SIG-M5 (cell line): ENCODE data around the gene SYDE2.
"Not testable (repeated sequence)": the region's sequence is repeated elsewhere in the genome, so short reads cannot be mapped to it uniquely, and the experiment has no call there.

Experiments used
- DNase-seq: peaks from one replicate; lab custom pipeline; 2025; lab: John Stamatoyannopoulos, UW

Gene SYDE2

DNA sequence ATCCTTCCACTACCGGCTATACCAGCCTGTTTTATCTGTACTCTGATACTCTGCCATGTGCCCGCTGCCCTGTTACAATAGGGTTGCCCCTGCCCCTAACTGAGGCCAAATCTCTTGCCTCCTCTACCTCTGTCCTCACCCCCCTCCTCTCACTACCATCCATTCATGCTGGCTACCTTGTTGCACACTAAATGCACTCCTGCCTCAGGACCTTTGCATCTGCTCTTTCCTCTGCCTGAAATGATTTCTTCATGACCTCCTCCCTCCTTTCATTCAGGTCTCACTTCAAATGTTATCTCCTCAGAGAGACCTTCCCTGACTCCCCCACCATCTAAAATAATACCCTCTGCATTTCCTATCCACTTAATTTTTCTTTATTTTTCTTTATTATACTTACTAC, 7.7 kb upstream of the SYDE2 start:
- DNase-seq = no peak

DNA sequence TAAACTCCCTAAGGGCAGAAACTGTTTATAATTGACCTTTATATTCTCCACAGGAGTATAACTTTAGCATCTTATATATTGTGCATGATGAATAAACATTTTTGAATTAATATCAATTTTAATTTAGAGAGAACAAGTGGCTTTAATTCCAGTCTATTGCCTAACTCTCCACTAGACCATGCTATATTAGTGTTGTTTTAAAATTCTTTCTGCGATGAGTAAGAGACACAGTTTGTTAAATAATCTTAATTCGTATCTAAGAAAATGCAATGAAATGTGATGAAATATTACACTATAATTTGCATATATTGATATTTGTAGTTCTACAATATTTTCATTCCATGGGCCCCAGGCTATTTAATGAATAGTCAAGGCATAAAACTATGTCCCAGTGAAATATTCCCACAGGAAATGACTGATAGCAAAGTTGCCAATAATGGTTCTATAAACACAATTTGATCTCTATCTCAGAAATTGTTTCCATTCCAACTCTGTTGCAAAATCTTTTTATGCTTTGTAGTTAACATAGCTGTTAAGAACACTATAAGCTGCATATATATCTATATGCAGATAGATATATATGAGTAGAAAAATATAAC, 2.9 kb upstream of the SYDE2 start:
- DNase-seq = no peak

DNA sequence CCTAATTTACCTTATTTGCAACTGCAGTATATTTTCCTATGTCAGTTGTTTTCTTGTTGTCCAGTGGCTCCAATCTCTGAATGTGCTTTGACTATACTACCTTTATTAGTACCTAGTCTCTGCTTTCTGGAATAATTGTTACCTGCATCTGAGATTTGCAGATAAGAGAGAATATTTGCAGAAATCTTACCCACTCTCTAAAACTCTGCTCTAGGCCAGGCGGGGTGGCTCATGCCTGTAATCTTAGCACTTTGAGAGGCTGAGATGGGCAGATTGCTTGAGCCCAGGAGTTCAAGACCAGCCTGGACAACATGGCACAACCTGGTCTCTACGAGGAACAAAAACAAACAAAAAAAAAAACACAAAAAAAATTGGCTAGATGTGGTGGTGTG, 2.0 kb upstream of the SYDE2 start:
- no peak for DNase-seq

DNA sequence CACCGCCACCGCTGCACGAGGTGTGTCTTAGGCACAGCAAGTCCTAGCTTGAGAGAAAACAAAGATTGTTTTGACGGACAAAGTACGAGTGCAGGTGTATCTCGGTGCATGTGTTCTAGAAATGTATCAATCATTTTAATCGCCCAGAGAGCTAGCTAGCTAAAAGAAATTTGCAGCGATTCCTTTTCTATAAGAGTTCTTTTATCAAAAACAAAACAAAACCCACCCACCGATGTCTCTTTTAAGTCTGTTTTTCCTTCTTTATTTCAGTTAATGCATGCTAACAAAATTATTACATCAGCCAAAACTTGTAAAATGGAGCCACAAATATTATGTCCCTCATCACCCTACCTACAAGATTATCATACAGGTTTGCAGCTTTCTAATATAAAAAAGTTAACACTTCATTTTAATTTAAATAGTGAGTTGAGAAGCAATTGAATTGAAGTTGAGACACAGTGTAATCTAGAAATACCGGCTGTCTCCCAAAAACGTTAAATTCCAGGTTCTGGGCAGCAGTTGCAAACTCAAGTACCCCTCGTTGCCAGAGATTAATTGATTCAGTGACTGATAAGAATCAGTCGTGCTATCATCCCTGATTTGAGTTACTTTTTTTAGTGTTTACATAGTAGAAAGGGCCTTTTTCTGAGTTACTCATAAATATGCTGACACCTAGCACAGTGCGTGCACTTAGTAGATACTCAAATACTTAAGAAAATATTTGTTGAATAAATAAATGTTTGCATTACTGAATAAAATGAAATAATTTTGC, 1.5 kb upstream of the SYDE2 start:
- DNase-seq = no peak

DNA sequence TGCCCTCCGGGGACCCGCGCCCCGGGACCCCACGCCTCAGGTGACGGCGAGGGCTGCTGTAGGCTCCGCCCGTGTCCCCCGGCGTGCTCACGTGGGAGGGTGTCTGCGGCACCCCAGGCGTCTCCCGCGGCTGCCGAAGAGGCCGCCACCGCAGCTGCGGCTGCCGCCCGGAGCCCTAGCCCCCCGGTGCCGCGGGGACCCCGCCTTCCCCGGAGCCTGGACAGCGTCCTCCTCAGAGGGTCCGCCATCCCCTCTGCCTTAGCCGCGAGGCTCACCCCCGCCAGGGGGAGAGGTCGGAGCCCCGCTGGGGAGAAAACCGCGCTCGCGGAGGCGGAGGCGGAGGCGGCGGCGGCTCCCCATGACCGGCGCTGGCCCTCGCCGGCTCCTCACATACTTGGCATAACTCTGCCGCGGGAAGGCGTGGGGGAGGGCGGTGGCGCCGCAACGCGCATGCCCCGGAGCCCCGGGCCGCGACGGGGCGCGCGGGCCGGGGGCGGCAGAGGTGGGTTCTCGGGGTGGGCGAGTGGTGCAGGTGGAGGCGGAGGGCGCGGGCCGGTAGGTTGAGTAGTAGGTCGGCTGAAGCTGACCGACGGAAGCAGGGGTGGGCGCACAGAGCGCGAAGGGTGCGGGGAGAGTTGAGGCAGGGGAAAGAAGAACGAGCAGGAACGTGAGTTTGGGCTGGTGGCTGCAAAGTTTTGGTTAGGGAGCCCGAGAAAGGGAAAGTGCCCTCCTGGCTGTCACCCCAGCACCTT, 700 bp upstream of the SYDE2 start:
- DNase-seq = no peak

DNA sequence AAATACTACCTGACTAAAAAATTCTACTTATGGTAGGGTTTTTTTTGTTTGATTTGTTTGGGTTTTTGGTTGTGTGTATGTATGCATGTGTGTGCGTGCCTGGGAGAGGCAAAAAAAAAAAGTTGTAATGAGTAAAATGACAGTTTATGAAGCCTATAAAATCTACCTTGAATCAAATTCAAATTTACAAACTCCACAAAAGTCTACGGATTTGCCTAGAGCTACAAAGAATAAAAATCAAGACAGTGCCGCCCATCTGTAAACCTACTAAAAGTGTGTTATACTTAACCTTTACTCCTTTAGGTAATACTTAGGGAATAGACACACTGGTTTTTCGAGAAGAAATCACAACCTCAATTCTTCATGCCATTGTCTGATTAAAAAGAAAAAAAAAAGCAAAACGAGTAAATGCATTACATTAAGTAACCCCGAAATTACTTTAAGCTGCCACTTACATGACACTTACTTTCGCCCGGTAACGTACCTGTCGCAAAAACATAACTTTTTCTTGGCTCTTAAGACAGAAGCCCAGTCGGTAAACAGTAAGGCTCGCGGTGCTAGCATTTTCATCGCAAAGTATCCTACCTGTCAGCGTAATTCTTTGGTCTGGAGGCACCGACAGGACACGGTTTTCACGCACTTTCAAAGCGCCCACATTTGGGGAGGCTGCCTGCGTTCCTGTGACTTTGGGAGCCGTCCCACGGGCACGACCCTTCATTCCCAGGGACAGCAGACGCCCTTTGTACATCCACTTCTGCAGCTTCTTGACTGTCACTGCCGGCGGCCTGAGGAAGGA, 951 bp downstream of the SYDE2 start:
- no peak for DNase-seq

DNA sequence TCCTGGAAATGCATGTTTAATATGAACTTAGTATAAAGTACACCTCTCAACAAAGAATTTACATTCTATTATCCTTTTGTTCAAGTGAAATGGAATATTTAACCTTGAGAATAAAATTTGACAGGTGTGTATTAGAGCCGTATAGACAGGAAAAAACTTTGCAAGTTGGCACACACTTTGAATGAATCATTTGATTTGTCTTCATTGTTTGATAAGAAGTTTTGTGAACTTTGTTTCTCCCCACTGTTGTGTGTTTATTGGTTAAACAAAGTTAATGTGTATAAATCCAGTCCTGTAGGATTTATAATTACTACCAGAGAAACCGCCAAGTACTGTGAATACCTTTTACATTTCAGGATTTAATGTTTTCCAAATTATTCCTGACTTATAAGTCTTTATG, 2.0 kb downstream of the SYDE2 start:
- DNase-seq = no peak

DNA sequence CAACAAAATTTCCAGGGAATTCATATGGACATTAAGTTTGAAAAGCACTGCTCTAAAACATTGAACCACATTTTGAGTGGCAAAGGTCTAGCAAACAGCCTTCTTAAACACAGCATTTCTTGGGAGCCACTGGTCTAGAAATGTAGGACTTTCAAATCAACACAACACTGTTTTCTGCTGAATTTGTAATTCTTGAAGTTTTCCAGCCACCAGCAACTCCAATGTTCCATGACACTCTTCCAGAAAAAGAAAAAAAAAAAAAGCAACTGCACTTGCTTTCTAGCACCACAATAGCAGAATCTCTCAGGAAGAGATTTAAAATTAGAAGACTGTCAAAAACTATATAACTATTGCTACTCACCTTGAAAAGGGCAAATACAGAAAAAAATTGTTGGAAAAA, 4.5 kb downstream of the SYDE2 start:
- DNase-seq = no peak

DNA sequence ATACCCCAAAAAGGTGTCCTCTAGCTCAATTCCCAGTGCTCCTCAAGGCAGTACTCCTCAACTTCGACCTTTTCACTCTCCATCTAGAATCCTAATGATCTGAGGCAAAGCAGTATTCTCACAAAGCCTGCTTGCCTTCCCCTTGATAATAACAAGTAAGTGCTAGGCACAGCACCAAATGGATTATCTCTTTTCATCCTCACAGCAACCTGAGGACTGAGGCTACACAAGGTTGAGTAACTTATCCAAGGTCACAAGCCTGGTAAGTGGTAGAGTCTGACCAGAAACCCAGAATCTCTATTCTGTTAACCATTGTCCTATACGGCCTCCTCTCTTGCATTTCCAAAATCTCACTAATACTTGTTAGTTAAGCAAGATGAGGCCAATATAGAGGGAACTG, 5.1 kb downstream of the SYDE2 start:
- DNase-seq = no peak

DNA sequence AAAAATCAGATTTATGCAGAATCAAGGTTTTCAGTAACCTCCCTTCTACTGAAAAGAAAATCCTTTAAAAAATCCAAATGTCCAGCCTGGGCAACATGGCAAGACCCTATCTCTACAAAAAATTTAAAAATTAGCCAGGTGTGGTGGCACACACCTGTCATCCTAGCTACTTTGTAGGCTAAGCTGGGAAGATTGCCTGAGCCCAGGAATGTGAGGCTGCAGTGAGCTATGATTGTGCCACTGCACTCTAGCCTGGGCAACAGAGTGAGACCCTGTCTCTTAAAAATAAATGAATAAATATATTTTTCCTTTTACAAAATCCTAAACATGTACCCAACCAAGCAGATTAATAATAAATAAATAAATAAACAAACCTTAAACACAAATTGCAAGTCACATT, 8.7 kb downstream of the SYDE2 start:
- DNase-seq = not testable (repeated sequence)

DNA sequence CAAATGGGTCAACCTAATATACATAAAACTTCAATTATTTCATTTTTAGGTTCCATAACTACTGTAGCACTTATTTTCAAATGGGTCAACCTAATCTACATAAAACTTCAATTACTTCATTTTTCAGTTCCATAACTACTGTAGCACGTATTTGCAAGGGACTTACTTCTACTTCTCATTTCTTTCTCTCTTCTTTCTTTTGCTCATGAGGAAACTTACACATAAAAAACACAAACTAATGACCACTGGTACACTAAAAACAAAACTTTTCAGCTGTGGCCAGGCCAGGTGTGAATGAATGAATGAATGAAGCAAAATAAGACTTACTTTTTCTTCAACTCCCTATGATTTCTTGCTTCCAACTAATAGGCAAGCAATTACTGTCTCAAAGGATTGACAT, 11.7 kb downstream of the SYDE2 start:
- no peak for DNase-seq

DNA sequence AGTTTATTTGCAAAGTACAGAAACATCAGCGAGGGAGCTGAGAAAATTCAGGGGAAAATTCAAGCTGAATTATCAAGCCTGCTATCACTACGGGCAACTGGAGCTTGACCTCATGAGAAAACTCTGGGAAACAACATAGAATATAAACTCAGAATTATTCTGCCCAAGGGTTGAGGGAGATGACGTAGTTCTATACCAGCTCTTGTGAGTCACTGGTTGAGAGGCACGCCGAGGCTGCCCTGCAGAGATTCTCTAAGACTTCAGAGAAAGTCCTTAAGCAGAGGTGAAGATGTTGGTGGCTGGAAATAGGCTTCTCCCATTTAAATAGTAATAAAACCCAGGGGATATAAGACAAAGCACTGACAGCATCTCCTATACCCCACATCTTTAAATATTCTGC, 12.3 kb downstream of the SYDE2 start:
- no peak for DNase-seq

DNA sequence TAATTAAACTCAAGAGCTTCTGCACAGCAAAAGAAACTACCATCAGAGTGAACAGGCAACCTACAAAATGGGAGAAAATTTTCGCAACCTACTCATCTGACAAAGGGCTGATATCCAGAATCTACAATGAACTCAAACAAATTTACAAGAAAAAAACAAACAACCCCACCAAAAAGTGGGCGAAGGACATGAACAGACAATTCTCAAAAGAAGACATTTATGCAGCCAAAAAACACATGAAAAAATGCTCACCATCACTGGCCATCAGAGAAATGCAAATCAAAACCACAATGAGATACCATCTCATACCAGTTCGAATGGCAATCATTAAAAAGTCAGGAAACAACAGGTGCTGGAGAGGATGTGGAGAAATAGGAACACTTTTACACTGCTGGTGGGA, 13.8 kb downstream of the SYDE2 start:
- DNase-seq = not testable (repeated sequence)

DNA sequence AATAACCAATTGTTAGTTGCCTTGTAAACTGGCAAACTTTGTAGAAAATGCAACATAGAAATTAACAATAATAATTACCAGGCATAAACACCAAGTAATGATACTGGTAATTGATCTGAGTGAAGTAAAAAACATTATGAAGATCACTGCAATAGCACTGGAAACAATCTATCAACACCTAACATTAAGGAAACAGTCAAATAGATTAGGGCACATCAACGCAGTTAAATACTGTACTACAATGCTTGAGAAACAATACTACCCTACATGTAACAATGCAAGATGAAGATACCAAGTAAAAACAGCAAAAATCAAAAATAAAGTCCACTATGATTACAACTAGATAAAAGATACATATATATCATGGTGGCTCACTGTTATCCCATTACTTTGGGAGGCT, 16.6 kb downstream of the SYDE2 start:
- no peak for DNase-seq

DNA sequence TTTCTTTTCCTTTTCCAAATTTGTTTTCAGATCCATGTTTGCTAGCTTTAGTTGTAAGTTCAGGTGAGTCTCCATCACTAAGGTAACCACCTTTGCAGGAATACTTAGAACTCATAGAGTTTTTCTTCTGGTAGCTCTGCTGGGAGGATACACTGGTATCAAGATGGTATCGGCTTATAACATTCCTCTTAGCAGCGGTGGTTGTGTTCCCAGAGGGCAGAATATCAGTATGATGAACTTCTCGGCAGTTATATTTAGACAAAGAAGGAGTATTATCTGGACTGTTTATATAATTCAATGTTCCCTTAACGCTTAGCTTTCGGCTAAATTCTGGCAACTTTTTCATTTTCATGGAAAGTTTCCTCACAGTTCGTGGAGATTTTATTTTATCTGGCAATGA, 18.1 kb downstream of the SYDE2 start:
- no peak for DNase-seq

DNA sequence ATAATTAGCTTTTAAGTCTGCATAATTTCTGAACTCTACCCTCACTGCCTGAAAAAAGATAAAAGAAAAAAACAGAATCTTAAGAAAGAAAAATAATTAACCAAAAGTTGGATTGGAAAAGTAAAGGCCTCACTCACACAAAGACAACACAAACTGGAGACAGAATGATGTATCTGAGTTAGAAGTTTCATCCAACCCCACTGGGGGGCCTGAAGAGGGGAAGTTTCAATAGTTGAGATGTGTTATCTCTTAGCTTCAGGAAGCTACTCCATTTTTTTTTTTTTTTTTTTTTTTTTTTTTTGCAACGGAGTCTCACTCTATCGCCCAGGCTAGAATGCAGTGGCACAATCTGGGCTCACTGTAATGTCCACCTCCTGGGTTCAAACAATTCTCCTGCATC, 19.9 kb downstream of the SYDE2 start:
- no peak for DNase-seq

DNA sequence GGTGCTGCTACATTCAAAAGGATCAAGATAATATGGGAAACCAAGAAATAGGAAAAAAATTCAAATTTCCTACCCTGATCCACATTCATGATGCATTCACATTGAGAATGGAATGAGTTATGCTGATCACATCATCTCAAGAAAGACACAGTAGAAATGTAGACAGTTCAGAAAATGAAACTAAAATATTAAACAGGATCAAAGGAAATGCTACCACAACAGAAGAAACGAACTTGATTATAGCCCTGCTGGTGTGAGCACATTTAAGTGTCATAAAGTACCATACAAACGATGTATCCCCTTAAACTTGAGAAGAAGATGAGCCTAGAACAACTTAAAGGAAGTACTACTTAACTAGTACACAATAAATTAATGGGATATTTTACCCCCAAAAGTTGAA, 21.3 kb downstream of the SYDE2 start:
- no peak for DNase-seq

DNA sequence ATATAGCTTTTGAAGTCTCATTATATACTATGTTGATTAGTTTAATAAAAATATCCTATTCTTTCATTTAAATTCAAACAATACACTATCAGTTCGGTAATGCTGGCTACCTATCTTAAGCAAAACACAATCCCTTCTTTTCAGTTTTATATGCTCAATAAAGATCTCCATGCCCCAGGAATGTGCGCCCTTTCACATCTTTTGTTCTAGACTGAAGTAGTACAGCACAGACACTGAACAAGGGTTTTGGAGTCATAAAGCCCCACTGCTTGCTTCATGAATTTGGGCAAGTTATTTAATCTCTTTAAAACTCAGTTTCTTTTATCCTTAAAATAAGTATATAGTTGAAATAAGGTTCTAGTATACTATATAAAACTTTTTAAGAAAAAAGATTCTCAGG, 22.4 kb downstream of the SYDE2 start:
- no peak for DNase-seq

DNA sequence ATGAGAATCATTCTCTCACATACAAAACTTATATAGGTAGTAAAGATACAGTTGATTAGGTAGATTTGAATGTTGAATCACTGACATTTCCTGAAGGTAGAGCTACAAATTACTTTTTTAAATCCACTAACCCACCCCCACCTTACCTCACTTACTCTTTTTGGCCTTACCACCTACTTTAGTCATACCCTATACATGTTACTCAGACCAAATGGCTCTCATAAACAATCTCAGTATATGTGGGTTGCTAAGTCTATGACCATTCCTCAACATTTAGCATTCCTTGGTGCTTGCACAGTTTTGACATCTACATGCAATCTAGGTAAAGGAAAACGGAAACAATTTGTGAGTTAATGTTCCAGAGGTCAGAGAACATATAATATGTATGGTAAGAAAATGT, 26.3 kb downstream of the SYDE2 start:
- DNase-seq = no peak

DNA sequence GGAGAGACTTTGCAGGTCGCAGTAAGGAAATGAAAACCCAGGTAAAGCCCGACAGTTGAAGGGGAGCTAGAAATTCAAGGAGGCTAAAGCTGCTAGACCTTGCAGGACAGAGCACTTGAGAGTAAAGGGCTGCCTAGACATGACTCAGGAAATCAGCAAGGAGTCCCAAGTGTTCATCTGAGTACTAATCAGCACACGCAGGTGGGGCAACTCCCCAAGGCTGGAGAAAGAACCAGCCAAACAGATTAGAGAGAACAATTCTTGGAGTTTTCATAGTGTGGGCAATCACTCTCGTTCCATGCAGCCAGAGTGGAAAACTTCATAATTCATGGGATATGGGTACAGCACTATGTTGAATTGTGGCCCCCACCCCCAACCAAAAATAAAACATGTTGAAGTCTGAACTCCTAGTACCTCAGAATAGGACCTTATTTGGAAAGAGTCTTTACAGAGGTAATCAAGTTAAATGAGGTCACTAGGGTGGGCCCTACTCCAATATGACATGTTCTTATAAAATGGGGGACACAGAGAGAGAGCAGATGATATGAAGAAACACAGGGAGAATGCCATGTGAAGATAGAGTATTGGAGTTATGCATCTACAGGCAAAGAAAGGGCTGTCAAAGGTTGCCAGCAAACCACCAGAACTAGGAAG, 28.0 kb downstream of the SYDE2 start:
- no peak for DNase-seq

DNA sequence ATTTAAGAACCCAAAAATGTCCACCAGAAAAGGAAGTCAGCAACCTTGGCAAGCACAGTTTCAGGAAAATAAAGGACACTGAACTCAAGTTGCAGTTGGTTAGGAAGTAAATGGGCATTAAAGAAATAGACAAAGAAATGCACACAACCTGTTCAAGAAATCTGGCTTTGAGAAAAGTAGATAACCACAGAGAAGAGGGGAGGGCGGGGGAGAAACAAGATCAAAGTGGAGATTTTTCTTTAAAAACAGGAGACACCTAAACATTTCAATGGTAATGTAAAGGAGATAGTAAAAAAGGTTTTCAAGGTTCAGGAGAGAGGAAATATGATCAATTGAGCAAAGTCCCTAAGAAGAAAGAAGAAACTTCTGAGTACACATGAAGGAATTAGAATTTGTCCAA, 29.1 kb downstream of the SYDE2 start:
- DNase-seq = no peak

DNA sequence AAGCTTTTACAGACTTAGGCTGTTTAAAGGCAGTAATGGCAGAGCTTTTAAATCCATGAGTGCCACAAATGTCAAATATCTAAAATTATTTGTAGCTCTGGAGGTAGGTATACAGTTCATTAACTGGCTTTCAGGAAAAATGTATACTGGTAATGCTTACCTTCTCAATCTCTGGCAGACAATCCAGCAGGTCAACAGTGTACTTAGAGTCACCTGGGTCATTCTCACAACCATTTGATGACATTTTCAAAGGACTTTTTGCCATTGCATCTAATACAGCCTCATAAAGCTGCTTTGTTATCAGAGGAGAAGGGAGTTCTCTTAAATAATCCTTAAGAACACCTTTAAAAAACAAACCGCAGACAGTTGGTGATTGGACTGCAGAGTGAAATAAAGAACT, 31.9 kb downstream of the SYDE2 start:
- DNase-seq = no peak
